ENCODE results near the gene KCNJ15.

Gene KCNJ15

GRCh38 chr21:38293113-38293512, 36.3 kb downstream of the KCNJ15 start:
- no peak for DNase-seq (ENCODE audit: low spot score)
- in situ Hi-C loops (cut with MboI; ENCODE audit: low pct_unique_long_range_greater_than_20kb, low sequenced_read_pairs, unreplicated experiment), result no loop called here
- TF ChIP-seq, protein P1, sequence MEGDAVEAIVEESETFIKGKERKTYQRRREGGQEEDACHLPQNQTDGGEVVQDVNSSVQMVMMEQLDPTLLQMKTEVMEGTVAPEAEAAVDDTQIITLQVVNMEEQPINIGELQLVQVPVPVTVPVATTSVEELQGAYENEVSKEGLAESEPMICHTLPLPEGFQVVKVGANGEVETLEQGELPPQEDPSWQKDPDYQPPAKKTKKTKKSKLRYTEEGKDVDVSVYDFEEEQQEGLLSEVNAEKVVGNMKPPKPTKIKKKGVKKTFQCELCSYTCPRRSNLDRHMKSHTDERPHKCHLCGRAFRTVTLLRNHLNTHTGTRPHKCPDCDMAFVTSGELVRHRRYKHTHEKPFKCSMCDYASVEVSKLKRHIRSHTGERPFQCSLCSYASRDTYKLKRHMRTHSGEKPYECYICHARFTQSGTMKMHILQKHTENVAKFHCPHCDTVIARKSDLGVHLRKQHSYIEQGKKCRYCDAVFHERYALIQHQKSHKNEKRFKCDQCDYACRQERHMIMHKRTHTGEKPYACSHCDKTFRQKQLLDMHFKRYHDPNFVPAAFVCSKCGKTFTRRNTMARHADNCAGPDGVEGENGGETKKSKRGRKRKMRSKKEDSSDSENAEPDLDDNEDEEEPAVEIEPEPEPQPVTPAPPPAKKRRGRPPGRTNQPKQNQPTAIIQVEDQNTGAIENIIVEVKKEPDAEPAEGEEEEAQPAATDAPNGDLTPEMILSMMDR (IDR thresholded peaks at IDR 0.05; ENCODE audit: extremely low read depth, insufficient read depth, missing control alignments), result no peak

GRCh38 chr21:38293765-38294164, 37.0 kb downstream of the KCNJ15 start:
- in situ Hi-C loops (cut with MboI; ENCODE audit: low pct_unique_long_range_greater_than_20kb, low sequenced_read_pairs, unreplicated experiment), result no loop called here
- DNase-seq (ENCODE audit: low spot score), result no peak
- TF ChIP-seq, protein P1 (IDR thresholded peaks at IDR 0.05; ENCODE audit: extremely low read depth, insufficient read depth, missing control alignments), result no peak

- no peak for DNase-seq (ENCODE audit: low spot score)
- in situ Hi-C loops (cut with MboI; ENCODE audit: low pct_unique_long_range_greater_than_20kb, low sequenced_read_pairs, unreplicated experiment), result no loop called here
- TF ChIP-seq, protein P1 (IDR thresholded peaks at IDR 0.05; ENCODE audit: extremely low read depth, insufficient read depth, missing control alignments), result no peak
Observed at GRCh38 chr21:38294609-38295008, 37.8 kb downstream of the KCNJ15 start.

- in situ Hi-C loops (cut with MboI; ENCODE audit: low pct_unique_long_range_greater_than_20kb, low sequenced_read_pairs, unreplicated experiment), result no loop called here
- TF ChIP-seq, protein P1 (IDR thresholded peaks at IDR 0.05; ENCODE audit: extremely low read depth, insufficient read depth, missing control alignments), result no peak
- no peak for DNase-seq (ENCODE audit: low spot score)
Observed at GRCh38 chr21:38295997-38296764, 39.4 kb downstream of the KCNJ15 start.

DNA sequence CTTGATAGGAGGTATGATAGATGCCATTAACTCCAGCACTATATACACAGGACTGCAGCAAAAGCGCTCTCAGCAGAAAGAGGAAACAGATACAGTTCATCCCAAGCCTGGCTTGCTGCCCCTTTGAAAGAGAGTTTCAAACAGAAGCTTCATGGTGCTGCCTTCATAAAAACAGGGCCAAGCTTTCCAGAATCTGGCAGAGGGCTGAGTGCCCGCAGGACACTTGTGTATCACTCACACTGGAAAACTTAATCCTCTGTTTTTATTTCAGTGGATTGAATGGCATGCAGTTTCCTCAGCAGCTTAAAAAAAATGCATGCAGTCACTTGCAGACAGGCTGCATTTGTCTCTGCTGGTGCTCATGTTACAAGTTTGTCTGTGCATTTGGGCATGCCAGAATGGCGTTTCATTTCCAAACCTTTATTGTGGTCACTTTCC, 40.4 kb downstream of the KCNJ15 start:
- in situ Hi-C loops (cut with MboI; ENCODE audit: low pct_unique_long_range_greater_than_20kb, low sequenced_read_pairs, unreplicated experiment), result no loop called here
- DNase-seq (ENCODE audit: low spot score), result no peak
- TF ChIP-seq, protein P1 (IDR thresholded peaks at IDR 0.05; ENCODE audit: extremely low read depth, insufficient read depth, missing control alignments), result no peak

DNA sequence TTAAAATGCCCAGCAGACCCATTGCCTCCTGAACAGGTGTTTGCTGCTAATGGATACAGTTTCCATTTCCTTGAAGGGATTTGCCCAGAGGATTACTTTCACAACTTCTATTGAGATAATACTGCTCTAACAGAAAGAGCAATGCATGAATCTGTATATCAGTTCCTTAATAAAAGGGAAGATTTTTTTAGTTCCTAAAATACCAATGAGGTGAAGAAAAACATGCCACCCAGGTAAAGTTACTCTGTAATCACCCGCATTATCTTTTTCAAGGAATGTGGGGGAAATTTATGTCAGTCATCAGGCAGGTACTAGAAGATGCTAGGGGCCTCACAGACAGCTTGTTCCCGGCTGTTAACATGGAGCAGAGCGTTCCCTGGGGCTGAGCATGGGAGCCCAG, 41.1 kb downstream of the KCNJ15 start:
- TF ChIP-seq, protein P1 (IDR thresholded peaks at IDR 0.05; ENCODE audit: extremely low read depth, insufficient read depth, missing control alignments), result no peak
- no peak for DNase-seq (ENCODE audit: low spot score)
- in situ Hi-C loops (cut with MboI; ENCODE audit: low pct_unique_long_range_greater_than_20kb, low sequenced_read_pairs, unreplicated experiment), result no loop called here
